GM23338 (cell line): ENCODE measurements around the gene XDH. TPM values are rescaled to one million over a fixed set of nuclear protein-coding genes. Genes with fewer than 3 reads are reported as not detected.

Source experiments
- ATAC-seq: fragments of 200-7000 bp; cut with Tn5 transposase; 3 replicates; pipeline ENCODE4 v1.9.1; 2020
- DNase-seq: peaks from one replicate; pipeline ENCODE4 v3.0.0-alpha.2; 2015; ENCODE audit warnings: low spot score
- H2AFZ ChIP-seq: fragments of 200-600 bp; sonication (generic); 2 replicates; pipeline ENCODE4 v1.8.0; 2016; ENCODE audit warnings: antibody characterized with exemption, mild to moderate bottlenecking, moderate library complexity
- H3F3A ChIP-seq: fragments of 200-600 bp; sonication (generic); replicated peaks from 2 replicates; pipeline ENCODE4 v1.8.0; 2017; ENCODE audit warnings: antibody characterized with exemption, mixed run types, low read depth
- H3K27ac ChIP-seq: fragments of 200-600 bp; sonication (generic); 2 replicates; pipeline ENCODE4 v1.6.1; 2016; ENCODE audit warnings: low read depth
- H3K27me3 ChIP-seq: fragments of 200-600 bp; sonication (generic); 2 replicates; pipeline ENCODE4 v1.8.0; 2016; ENCODE audit warnings: mild to moderate bottlenecking, mixed run types, moderate library complexity; ENCODE audit not compliant: insufficient read depth
- H3K36me3 ChIP-seq: fragments of 200-600 bp; sonication (generic); 2 replicates; pipeline ENCODE4 v1.8.0; 2016; ENCODE audit warnings: mild to moderate bottlenecking; ENCODE audit not compliant: insufficient read depth
- H3K4me1 ChIP-seq: fragments of 200-600 bp; sonication (generic); 2 replicates; pipeline ENCODE4 v1.8.0; 2016; ENCODE audit warnings: mild to moderate bottlenecking, moderate library complexity; ENCODE audit not compliant: insufficient read depth
- H3K4me2 ChIP-seq: fragments of 200-600 bp; sonication (generic); 2 replicates; pipeline ENCODE4 v1.7.1; 2017; ENCODE audit warnings: mixed run types
- H3K4me3 ChIP-seq: fragments of 200-600 bp; sonication (generic); 2 replicates; pipeline ENCODE4 v1.6.1; 2016; ENCODE audit warnings: mixed run types
- H3K79me2 ChIP-seq: fragments of 200-600 bp; sonication (generic); replicated peaks from 2 replicates; pipeline ENCODE4 v1.8.0; 2017; ENCODE audit warnings: mild to moderate bottlenecking; ENCODE audit not compliant: insufficient read depth
- H3K9me2 ChIP-seq: fragments of 200-600 bp; sonication (generic); 2 replicates; pipeline ENCODE4 v1.8.0; 2017; ENCODE audit not compliant: insufficient read depth
- H4K20me1 ChIP-seq: fragments of 200-600 bp; sonication (generic); replicated peaks from 2 replicates; pipeline ENCODE4 v1.8.0; 2017; ENCODE audit warnings: mild to moderate bottlenecking; ENCODE audit not compliant: insufficient read depth
- H3K27ac Mint-ChIP-seq: 2 replicates; pipeline ENCODE4 v1.8.0; 2020; ENCODE audit warnings: inconsistent platforms, mild to moderate bottlenecking, moderate library complexity, mixed read lengths
- H3K27me3 Mint-ChIP-seq: 3 replicates; pipeline ENCODE4 v1.8.0; 2022; ENCODE audit warnings: low read depth, mild to moderate bottlenecking, moderate library complexity, mixed read lengths, inconsistent platforms; ENCODE audit not compliant: insufficient read depth, poor library complexity
- H3K36me3 Mint-ChIP-seq: 3 replicates; pipeline ENCODE4 v1.8.0; 2021; ENCODE audit warnings: low read depth, mild to moderate bottlenecking, inconsistent platforms, moderate library complexity, mixed read lengths
- H3K4me1 Mint-ChIP-seq: 3 replicates; pipeline ENCODE4 v1.8.0; 2020; ENCODE audit warnings: mild to moderate bottlenecking, inconsistent platforms, mixed read lengths
- H3K4me3 Mint-ChIP-seq: 3 replicates; pipeline ENCODE4 v1.8.0; 2021; ENCODE audit warnings: moderate library complexity, mild to moderate bottlenecking, inconsistent platforms, mixed read lengths
- H3K9me3 Mint-ChIP-seq: 3 replicates; pipeline ENCODE4 v1.8.0; 2020; ENCODE audit warnings: moderate library complexity, mild to moderate bottlenecking, inconsistent platforms, mixed read lengths
- CREB1 ChIP-seq: fragments of 250-450 bp; sonication (Bioruptor Pico); IDR thresholded peaks from 2 replicates; pipeline ENCODE4 v1.5.0; 2020; ENCODE audit warnings: low read depth, mild to moderate bottlenecking, moderate library complexity
- CTCF ChIP-seq, 2 experiments: fragments of 200-600 bp in 1 of 2; sonication (generic) in 1 of 2; conservative IDR thresholded peaks; 2 replicates each; pipeline versions ENCODE4 v1.5.1 to v1.6.1; 2016 to 2017; ENCODE audit warnings: antibody characterized with exemption in 2 of 2, low read depth in 2 of 2, mild to moderate bottlenecking in 2 of 2, moderate library complexity in 1 of 2
- ETS1 ChIP-seq: IDR thresholded peaks from 2 replicates; pipeline ENCODE4 v1.6.1; 2016; ENCODE audit warnings: antibody characterized with exemption
- EZH2phosphoT487 ChIP-seq: fragments of 200-600 bp; sonication (generic); IDR thresholded peaks from one replicate; pipeline ENCODE4 v1.8.1; 2018; ENCODE audit warnings: antibody characterized with exemption; ENCODE audit not compliant: unreplicated experiment
- JUNB ChIP-seq: IDR thresholded peaks from one replicate; pipeline ENCODE4 v1.6.1; 2016; ENCODE audit warnings: antibody characterized with exemption; ENCODE audit not compliant: unreplicated experiment
- NANOG ChIP-seq: IDR thresholded peaks from 2 replicates; pipeline ENCODE4 v1.6.1; 2016; ENCODE audit warnings: antibody characterized with exemption, borderline replicate concordance
- POLR2AphosphoS5 ChIP-seq: IDR thresholded peaks from 2 replicates; pipeline ENCODE4 v1.6.1; 2016; ENCODE audit warnings: antibody characterized with exemption, low read depth
- REST ChIP-seq: IDR thresholded peaks from one replicate; pipeline ENCODE4 v1.6.1; 2018; ENCODE audit warnings: antibody characterized with exemption; ENCODE audit not compliant: unreplicated experiment
- ZNF114 ChIP-seq: fragments of 250-450 bp; sonication (Bioruptor Pico); IDR thresholded peaks from 2 replicates; pipeline ENCODE4 v1.5.0; 2020; ENCODE audit warnings: mild to moderate bottlenecking, moderate library complexity
- polyA plus RNA-seq: library from polyadenylated mRNA; unstranded; fragments of >200 nt; fragmentation: Nextera tagmentation; extraction: Ambion mirVana; gene quantifications from 2 replicates; pipeline ENCODE4 v1.2.1, GENCODE V29; 2016
- total RNA-seq: library from RNA; depleted of rRNA; stranded (reverse); fragments of >200 nt; shearing (Covaris generic); gene quantifications from 2 replicates; pipeline ENCODE4 v1.2.3, GENCODE V29; 2014

XDH gene
- total and polyA plus RNA-seq, 2 experiments from 2014 or later, result 0.55 to 0.87 TPM

GRCh38 chr2:31442376-31442775 is 27.8 kb upstream of the XDH start:
- Mint-ChIP-seq H3K4me1 (no peaks in the 10 kb centered on the region), H3K36me3 (0 out of 3 replicates have a peak, but pooled peaks cover 3% of the 10 kb centered on the region), H3K9me3 (peaks cover 28% of the 10 kb centered on the region; the same call in 2 of the 3 replicates), H3K4me3 (no peak overlapping the region), H3K27me3 (no peaks in the 10 kb centered on the region), H3K27ac (no peak overlapping the region)
- Histone ChIP-seq H3K36me3 (no peaks in the 10 kb centered on the region), H3K9me2 (no peaks in the 10 kb centered on the region), H3K79me2 (no peaks in the 10 kb centered on the region), H3F3A (no peaks in the 10 kb centered on the region), H3K27ac (no peak overlapping the region), H4K20me1 (0 out of 2 replicates have a peak, but pooled peaks cover 3% of the 10 kb centered on the region), H3K4me1 (no peaks in the 10 kb centered on the region), H3K4me3 (no peak overlapping the region), H2AFZ (no peak overlapping the region), H3K4me2 (no peak overlapping the region), H3K27me3 (no peaks in the 10 kb centered on the region)
- no peak for DNase-seq
- TF ChIP-seq NANOG (no peak), CREB1 (CRISPR knock-in tag) (no peak), REST (no peak)
- no peak for ATAC-seq

- H3K4me1 Mint-ChIP-seq, result no peaks in the 10 kb centered on the region
- no peak for ATAC-seq
- H3K27me3 ChIP-seq, result no peaks in the 10 kb centered on the region
- no peak overlapping the region for H2AFZ ChIP-seq
- H3K36me3 Mint-ChIP-seq, result 0 out of 3 replicates have a peak, but pooled peaks cover 3% of the 10 kb centered on the region
- no peaks in the 10 kb centered on the region for H3K4me1 ChIP-seq
- no peak overlapping the region for H3K27ac ChIP-seq
- no peaks in the 10 kb centered on the region for H3K27me3 Mint-ChIP-seq
- no peak for DNase-seq
- no peak overlapping the region for H3K4me3 ChIP-seq
- no peaks in the 10 kb centered on the region for H3K79me2 ChIP-seq
- H3K9me2 ChIP-seq, result no peaks in the 10 kb centered on the region
- H3K4me2 ChIP-seq, result no peak overlapping the region
- H3K4me3 Mint-ChIP-seq, result no peak overlapping the region
- no peak overlapping the region for H3K27ac Mint-ChIP-seq
- no peaks in the 10 kb centered on the region for H4K20me1 ChIP-seq
- H3K36me3 ChIP-seq, result no peaks in the 10 kb centered on the region
- no peaks in the 10 kb centered on the region for H3F3A ChIP-seq
- peaks cover 28% of the 10 kb centered on the region; the same call in 2 of the 3 replicates for H3K9me3 Mint-ChIP-seq
- TF ChIP-seq EZH2phosphoT487, result no peak
- TF ChIP-seq CTCF (conservative IDR thresholded peaks at IDR 0.05; ENCODE audit: low read depth in 2 of 2), result no peak
- no peak for TF ChIP-seq CREB1 (CRISPR knock-in tag)
- no peak for TF ChIP-seq NANOG
- no peak for TF ChIP-seq JUNB
- TF ChIP-seq ETS1, result no peak
- no peak for TF ChIP-seq POLR2AphosphoS5
- TF ChIP-seq ZNF114 (CRISPR knock-in tag), result no peak
Observed at GRCh38 chr2:31440764-31441163, 26.2 kb upstream of the XDH start.
